WTC11 (cell line): ENCODE measurements around the gene HAUS5. TPM values are rescaled to one million over a fixed set of nuclear protein-coding genes. Genes with fewer than 3 reads are reported as not detected.

Source experiments
- ATAC-seq: fragments of 200-7000 bp; cut with Tn5 transposase; 2 replicates; pipeline ENCODE4 v1.10.0; 2021; ENCODE audit warnings: mild to moderate bottlenecking, moderate library complexity
- CTCF ChIA-PET: fragments of 300-600 bp; sonication (Branson Sonifier 250); formaldehyde crosslinking; loops from one replicate; lab custom pipeline; 2021; ENCODE audit warnings: antibody characterized with exemption; lab: Charles Lee
- POLR2A ChIA-PET: fragments of 350-600 bp; sonication (Branson Sonifier 250); formaldehyde crosslinking; loops from one replicate; lab custom pipeline; 2021; ENCODE audit warnings: antibody characterized with exemption; lab: Charles Lee
- DNase-seq: peaks from one replicate; pipeline ENCODE4 v3.0.0; 2021; ENCODE audit warnings: low spot score
- H3K27ac Mint-ChIP-seq: 2 replicates; pipeline ENCODE4 v1.8.0; 2021; ENCODE audit warnings: mixed read lengths
- H3K27me3 Mint-ChIP-seq: 2 replicates; pipeline ENCODE4 v1.8.0; 2021; ENCODE audit warnings: low read depth, mild to moderate bottlenecking, moderate library complexity, mixed read lengths
- H3K36me3 Mint-ChIP-seq: 2 replicates; pipeline ENCODE4 v1.8.0; 2021; ENCODE audit warnings: mixed read lengths
- H3K4me1 Mint-ChIP-seq: 2 replicates; pipeline ENCODE4 v1.8.0; 2022; ENCODE audit warnings: mixed read lengths
- H3K4me3 Mint-ChIP-seq: 2 replicates; pipeline ENCODE4 v1.8.0; 2021; ENCODE audit warnings: mild to moderate bottlenecking, moderate library complexity, mixed read lengths
- H3K9me3 Mint-ChIP-seq: 2 replicates; pipeline ENCODE4 v1.8.0; 2021; ENCODE audit warnings: mixed read lengths
- ATF1 ChIP-seq: sonication (generic); formaldehyde crosslinking; IDR thresholded peaks from 2 replicates; pipeline ENCODE4 v1.8.1; 2023; ENCODE audit warnings: mild to moderate bottlenecking, moderate library complexity, missing genetic modification reagents
- CREB1 ChIP-seq: sonication (generic); formaldehyde crosslinking; IDR thresholded peaks from 2 replicates; pipeline ENCODE4 v1.8.0; 2023; ENCODE audit warnings: mild to moderate bottlenecking, missing genetic modification reagents
- ERG ChIP-seq: fragments of 250-450 bp; sonication (Bioruptor Pico); IDR thresholded peaks from 2 replicates; pipeline ENCODE4 v1.8.0; 2021; ENCODE audit warnings: mild to moderate bottlenecking
- ETV6 ChIP-seq: sonication (generic); formaldehyde crosslinking; IDR thresholded peaks from 2 replicates; pipeline ENCODE4 v1.8.1; 2022; ENCODE audit warnings: mild to moderate bottlenecking, missing genetic modification reagents
- GABPB1 ChIP-seq: sonication (generic); formaldehyde crosslinking; IDR thresholded peaks from 2 replicates; pipeline ENCODE4 v1.8.1; 2023; ENCODE audit warnings: mild to moderate bottlenecking, missing genetic modification reagents
- GTF2I ChIP-seq: fragments of 250-450 bp; sonication (Bioruptor Pico); conservative IDR thresholded peaks from 2 replicates; pipeline ENCODE4 v1.4.0; 2021; ENCODE audit warnings: mild to moderate bottlenecking
- HMGXB4 ChIP-seq: sonication (generic); formaldehyde crosslinking; IDR thresholded peaks from 2 replicates; pipeline ENCODE4 v1.8.1; 2023; ENCODE audit warnings: mild to moderate bottlenecking, moderate library complexity, missing genetic modification reagents
- MYBL2 ChIP-seq: sonication (generic); formaldehyde crosslinking; IDR thresholded peaks from 2 replicates; pipeline ENCODE4 v1.8.1; 2023; ENCODE audit warnings: mild to moderate bottlenecking, moderate library complexity, missing genetic modification reagents
- NFE2L1 ChIP-seq: sonication (generic); formaldehyde crosslinking; IDR thresholded peaks from 2 replicates; pipeline ENCODE4 v1.8.1; 2023; ENCODE audit warnings: missing genetic modification reagents
- PRDM15 ChIP-seq: sonication (generic); formaldehyde crosslinking; IDR thresholded peaks from 2 replicates; pipeline ENCODE4 v1.8.0; 2022; ENCODE audit warnings: missing genetic modification reagents
- PREB ChIP-seq: sonication (generic); formaldehyde crosslinking; IDR thresholded peaks from 2 replicates; pipeline ENCODE4 v1.8.1; 2022; ENCODE audit warnings: mild to moderate bottlenecking, missing genetic modification reagents, moderate library complexity, borderline replicate concordance
- SMAD3 ChIP-seq: sonication (generic); formaldehyde crosslinking; IDR thresholded peaks from 2 replicates; pipeline ENCODE4 v1.8.0; 2022; ENCODE audit warnings: missing genetic modification reagents, mild to moderate bottlenecking, borderline replicate concordance
- SMAD4 ChIP-seq: sonication (generic); formaldehyde crosslinking; IDR thresholded peaks from 2 replicates; pipeline ENCODE4 v1.8.0; 2022; ENCODE audit warnings: mild to moderate bottlenecking, missing genetic modification reagents
- TEAD4 ChIP-seq: sonication (generic); formaldehyde crosslinking; IDR thresholded peaks from 2 replicates; pipeline ENCODE4 v1.8.0; 2022; ENCODE audit warnings: mild to moderate bottlenecking, missing genetic modification reagents
- TP53 ChIP-seq: sonication (generic); formaldehyde crosslinking; IDR thresholded peaks from 2 replicates; pipeline ENCODE4 v1.8.1; 2023; ENCODE audit warnings: mild to moderate bottlenecking, missing genetic modification reagents
- ZNF317 ChIP-seq: sonication (generic); formaldehyde crosslinking; IDR thresholded peaks from 2 replicates; pipeline ENCODE4 v1.8.1; 2023; ENCODE audit warnings: low read depth, mild to moderate bottlenecking, moderate library complexity, missing genetic modification reagents, borderline replicate concordance
- ZNF396 ChIP-seq: fragments of 250-450 bp; sonication (Bioruptor Pico); IDR thresholded peaks from 2 replicates; pipeline ENCODE4 v1.8.0; 2021; ENCODE audit warnings: mild to moderate bottlenecking, moderate library complexity, borderline replicate concordance
- ZNF423 ChIP-seq: fragments of 250-450 bp; sonication (Bioruptor Pico); IDR thresholded peaks from 2 replicates; pipeline ENCODE4 v2.1.2; 2022; ENCODE audit warnings: mild to moderate bottlenecking, moderate library complexity
- ZNF532 ChIP-seq: fragments of 250-450 bp; sonication (Bioruptor Pico); IDR thresholded peaks from 2 replicates; pipeline ENCODE4 v1.9.0; 2021; ENCODE audit warnings: mild to moderate bottlenecking, borderline replicate concordance
- ZNF671 ChIP-seq: fragments of 250-450 bp; sonication (Bioruptor Pico); IDR thresholded peaks from 2 replicates; pipeline ENCODE4 v1.8.0; 2021; ENCODE audit warnings: mild to moderate bottlenecking
- total RNA-seq: library from RNA; stranded (reverse); gene quantifications from 3 replicates; pipeline ENCODE4 v1.2.3, GENCODE V29; 2021
- TF ChIP-seq, protein P1 (sequence below): sonication (generic); formaldehyde crosslinking; IDR thresholded peaks from 2 replicates; pipeline ENCODE4 v1.8.1; 2023; ENCODE audit warnings: mild to moderate bottlenecking, missing genetic modification reagents, moderate library complexity
- TF ChIP-seq, protein P2 (sequence below): sonication (generic); formaldehyde crosslinking; IDR thresholded peaks from 2 replicates; pipeline ENCODE4 v1.8.0; 2022; ENCODE audit warnings: mild to moderate bottlenecking, missing genetic modification reagents

The HAUS5 gene
- total RNA-seq, 1 experiment from 2014 or later: 25.4 TPM

- TF ChIP-seq NFE2L1 (CRISPR knock-in tag) (no peak), MYBL2 (CRISPR knock-in tag) (no peak), PRDM15 (CRISPR knock-in tag) (no peak), HMGXB4 (CRISPR knock-in tag) (no peak), ETV6 (CRISPR knock-in tag) (no peak), ZNF396 (no peak), SMAD3 (no peak), ERG (no peak), ZNF423 (CRISPR knock-in tag) (no peak), TP53 (CRISPR knock-in tag) (no peak), GABPB1 (CRISPR knock-in tag) (no peak)
Observed at GRCh38 chr19:35587321-35587720, 25.2 kb upstream of the HAUS5 start (continued).

GRCh38 chr19:35590875-35591274 lies 21.7 kb upstream of the HAUS5 start:
- DNase-seq (no peak), ATAC-seq (no peak)
- Mint-ChIP-seq H3K9me3 (peaks cover 4% of the 10 kb centered on the region), H3K4me1 (no peaks in the 10 kb centered on the region), H3K4me3 (no peak overlapping the region), H3K27me3 (peaks cover 21% of the 10 kb centered on the region), H3K27ac (no peak overlapping the region), H3K36me3 (no peaks in the 10 kb centered on the region)
- ChIA-PET POLR2A (interaction anchor here (1.1 kb wide), 1 partner anchor 13 kb away, joined by 3 read pairs; no protein-coding TSS in a partner anchor), CTCF (interaction anchor here (1.1 to 2.3 kb wide), 3 partner anchors 35 to 81 kb away, joined by 3 to 26 read pairs (median 18); no protein-coding TSS in a partner anchor)
- TF ChIP-seq ATF1 (CRISPR knock-in tag) (no peak), ZNF532 (CRISPR knock-in tag) (no peak), GTF2I (CRISPR knock-in tag) (no peak), PREB (CRISPR knock-in tag) (no peak), TEAD4 (no peak), CREB1 (CRISPR knock-in tag) (no peak), ZNF671 (no peak), SMAD4 (CRISPR knock-in tag) (no peak), ZNF317 (CRISPR knock-in tag) (no peak)
- TF ChIP-seq, protein P1, sequence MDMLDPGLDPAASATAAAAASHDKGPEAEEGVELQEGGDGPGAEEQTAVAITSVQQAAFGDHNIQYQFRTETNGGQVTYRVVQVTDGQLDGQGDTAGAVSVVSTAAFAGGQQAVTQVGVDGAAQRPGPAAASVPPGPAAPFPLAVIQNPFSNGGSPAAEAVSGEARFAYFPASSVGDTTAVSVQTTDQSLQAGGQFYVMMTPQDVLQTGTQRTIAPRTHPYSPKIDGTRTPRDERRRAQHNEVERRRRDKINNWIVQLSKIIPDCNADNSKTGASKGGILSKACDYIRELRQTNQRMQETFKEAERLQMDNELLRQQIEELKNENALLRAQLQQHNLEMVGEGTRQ (CRISPR knock-in tag): no peak
- TF ChIP-seq, protein P2, sequence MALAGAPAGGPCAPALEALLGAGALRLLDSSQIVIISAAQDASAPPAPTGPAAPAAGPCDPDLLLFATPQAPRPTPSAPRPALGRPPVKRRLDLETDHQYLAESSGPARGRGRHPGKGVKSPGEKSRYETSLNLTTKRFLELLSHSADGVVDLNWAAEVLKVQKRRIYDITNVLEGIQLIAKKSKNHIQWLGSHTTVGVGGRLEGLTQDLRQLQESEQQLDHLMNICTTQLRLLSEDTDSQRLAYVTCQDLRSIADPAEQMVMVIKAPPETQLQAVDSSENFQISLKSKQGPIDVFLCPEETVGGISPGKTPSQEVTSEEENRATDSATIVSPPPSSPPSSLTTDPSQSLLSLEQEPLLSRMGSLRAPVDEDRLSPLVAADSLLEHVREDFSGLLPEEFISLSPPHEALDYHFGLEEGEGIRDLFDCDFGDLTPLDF (CRISPR knock-in tag): no peak
